Astrocyte (in vitro differentiated cells and primary cell): ENCODE measurements around the gene AQP3. TPM values are rescaled to one million over a fixed set of nuclear protein-coding genes. Genes with fewer than 3 reads are reported as not detected.
A peak's percentile ranks its signal among the peaks of the same experiment; 100 is the strongest.

Source experiments
- DNase-seq: peaks from one replicate; pipeline ENCODE4 v3.0.0-alpha.2; 2010; ENCODE audit warnings: low read depth
- FAIRE-seq: peaks from 2 replicates; lab custom pipeline; 2011; peaks lifted over from hg19 to GRCh38; lab: Jason Lieb, UNC
- H2AFZ ChIP-seq: 2 replicates; pipeline ENCODE4 v1.6.0; 2012; ENCODE audit warnings: low read depth, low read length, inconsistent platforms
- H3K27ac ChIP-seq: 2 replicates; pipeline ENCODE4 v1.5.1; 2011; ENCODE audit warnings: low read depth, low read length, inconsistent platforms
- H3K27me3 ChIP-seq: 2 replicates; pipeline ENCODE4 v1.6.0; 2011; ENCODE audit warnings: low read length, inconsistent platforms; ENCODE audit not compliant: insufficient read depth
- H3K36me3 ChIP-seq: 2 replicates; pipeline ENCODE4 v1.5.1; 2011; ENCODE audit warnings: low read length, inconsistent platforms; ENCODE audit not compliant: insufficient read depth
- H3K4me1 ChIP-seq: 2 replicates; pipeline ENCODE4 v1.5.1; 2011; ENCODE audit warnings: low read length, inconsistent platforms; ENCODE audit not compliant: insufficient read depth
- H3K4me2 ChIP-seq: 2 replicates; pipeline ENCODE4 v1.6.0; 2012; ENCODE audit warnings: low read length, inconsistent platforms
- H3K4me3 ChIP-seq: 2 replicates; pipeline ENCODE4 v1.5.1; 2011; ENCODE audit warnings: low read depth, mild to moderate bottlenecking, low read length, inconsistent platforms; ENCODE audit not compliant: insufficient read depth
- H3K79me2 ChIP-seq: 2 replicates; pipeline ENCODE4 v1.6.0; 2012; ENCODE audit warnings: mild to moderate bottlenecking, low read length, inconsistent platforms; ENCODE audit not compliant: insufficient read depth
- H3K9ac ChIP-seq: 2 replicates; pipeline ENCODE4 v1.6.0; 2012; ENCODE audit warnings: mild to moderate bottlenecking, low read length, inconsistent platforms
- H3K9me3 ChIP-seq: 2 replicates; pipeline ENCODE4 v1.5.1; 2012; ENCODE audit warnings: low read depth, mild to moderate bottlenecking, low read length, inconsistent platforms; ENCODE audit not compliant: insufficient read depth
- H4K20me1 ChIP-seq: 2 replicates; pipeline ENCODE4 v1.6.0; 2012; ENCODE audit warnings: low read length, inconsistent platforms; ENCODE audit not compliant: insufficient read depth
- H3K27ac Mint-ChIP-seq: one replicate; pipeline ENCODE4 v1.8.0; 2021; ENCODE audit warnings: mild to moderate bottlenecking, mixed read lengths; ENCODE audit not compliant: unreplicated experiment
- H3K27me3 Mint-ChIP-seq: one replicate; pipeline ENCODE4 v1.8.0; 2021; ENCODE audit warnings: low read depth, mixed read lengths; ENCODE audit not compliant: unreplicated experiment
- H3K36me3 Mint-ChIP-seq: one replicate; pipeline ENCODE4 v1.8.0; 2021; ENCODE audit warnings: low read depth, mixed read lengths; ENCODE audit not compliant: unreplicated experiment
- H3K4me1 Mint-ChIP-seq: one replicate; pipeline ENCODE4 v1.8.0; 2021; ENCODE audit warnings: low read depth, mixed read lengths; ENCODE audit not compliant: unreplicated experiment
- H3K4me3 Mint-ChIP-seq: one replicate; pipeline ENCODE4 v1.8.0; 2021; ENCODE audit warnings: mild to moderate bottlenecking, moderate library complexity, mixed read lengths; ENCODE audit not compliant: unreplicated experiment
- H3K9me3 Mint-ChIP-seq: one replicate; pipeline ENCODE4 v1.8.0; 2021; ENCODE audit warnings: mild to moderate bottlenecking, mixed read lengths; ENCODE audit not compliant: unreplicated experiment
- CTCF ChIP-seq: IDR thresholded peaks from 2 replicates; pipeline ENCODE4 v1.5.1; 2011; ENCODE audit warnings: low read depth, mild to moderate bottlenecking, inconsistent platforms, low read length, moderate library complexity; ENCODE audit not compliant: insufficient read depth
- EZH2 ChIP-seq: IDR thresholded peaks from 2 replicates; pipeline ENCODE4 v1.6.1; 2012; ENCODE audit warnings: mild to moderate bottlenecking, low read length, inconsistent platforms; ENCODE audit not compliant: insufficient read depth
- total RNA-seq: library from RNA; stranded (reverse); gene quantifications from 2 replicates; pipeline ENCODE4 v1.2.1, GENCODE V29; 2021

AQP3 gene
- total RNA-seq, 1 donor from 2014 or later: 3.2 TPM

- peaks cover 24% of the 10 kb centered on the region for H3K4me1 ChIP-seq
- H3K4me2 ChIP-seq: peak overlapping the region; percentile 98
- TF ChIP-seq EZH2: no peak
- no peak for TF ChIP-seq CTCF
- Mint-ChIP-seq H3K27me3 (no peaks in the 10 kb centered on the region), H3K4me3 (peak overlapping the region; percentile 41), H3K4me1 (peaks cover 11% of the 10 kb centered on the region), H3K9me3 (no peaks in the 10 kb centered on the region), H3K27ac (no peak overlapping the region), H3K36me3 (peaks cover 17% of the 10 kb centered on the region)
- H3K9ac ChIP-seq: peak overlapping the region; percentile 89
- H4K20me1 ChIP-seq: peaks cover 42% of the 10 kb centered on the region
- H3K36me3 ChIP-seq: peaks cover 41% of the 10 kb centered on the region
- no peaks in the 10 kb centered on the region for H3K27me3 ChIP-seq
- H2AFZ ChIP-seq: no peak overlapping the region
- FAIRE-seq: no peak
- DNase-seq: peak; percentile 50
- H3K79me2 ChIP-seq: peaks cover 46% of the 10 kb centered on the region
- peak overlapping the region; percentile 97 for H3K4me3 ChIP-seq
- H3K9me3 ChIP-seq: no peaks in the 10 kb centered on the region
- H3K27ac ChIP-seq: no peak overlapping the region
These were observed 24.0 kb upstream of the AQP3 start for GRCh38 chr9:33471361-33471760.

GRCh38 chr9:33469891-33470290, 22.5 kb upstream of the AQP3 start:
- no peak for DNase-seq
- no peaks in the 10 kb centered on the region for H3K27me3 Mint-ChIP-seq
- Histone ChIP-seq H2AFZ (no peak overlapping the region), H3K4me1 (peaks cover 24% of the 10 kb centered on the region), H3K79me2 (peaks cover 48% of the 10 kb centered on the region), H3K4me3 (no peak overlapping the region), H4K20me1 (peaks cover 57% of the 10 kb centered on the region), H3K4me2 (no peak overlapping the region), H3K9ac (no peak overlapping the region), H3K9me3 (no peaks in the 10 kb centered on the region), H3K27me3 (no peaks in the 10 kb centered on the region), H3K36me3 (peaks cover 50% of the 10 kb centered on the region), H3K27ac (no peak overlapping the region)
- H3K27ac Mint-ChIP-seq: no peak overlapping the region
- H3K9me3 Mint-ChIP-seq: no peaks in the 10 kb centered on the region
- no peak for TF ChIP-seq EZH2
- TF ChIP-seq CTCF: no peak
- H3K4me1 Mint-ChIP-seq: peaks cover 11% of the 10 kb centered on the region
- peaks cover 18% of the 10 kb centered on the region for H3K36me3 Mint-ChIP-seq
- FAIRE-seq: no peak
- no peak overlapping the region for H3K4me3 Mint-ChIP-seq

GRCh38 chr9:33468797-33469621, 21.6 kb upstream of the AQP3 start:
- peaks cover 20% of the 10 kb centered on the region for H3K36me3 Mint-ChIP-seq

More at GRCh38 chr9:33468797-33469621, 21.6 kb upstream of the AQP3 start:
- Histone ChIP-seq H3K9ac (no peak overlapping the region), H4K20me1 (peaks cover 65% of the 10 kb centered on the region), H3K27ac (no peak overlapping the region), H3K36me3 (peaks cover 59% of the 10 kb centered on the region), H3K4me3 (no peak overlapping the region), H3K4me1 (peaks cover 24% of the 10 kb centered on the region), H3K9me3 (no peaks in the 10 kb centered on the region), H2AFZ (no peak overlapping the region), H3K4me2 (no peak overlapping the region), H3K27me3 (no peaks in the 10 kb centered on the region), H3K79me2 (peaks cover 50% of the 10 kb centered on the region)
- peaks cover 11% of the 10 kb centered on the region for H3K4me1 Mint-ChIP-seq
- no peak for TF ChIP-seq EZH2
- TF ChIP-seq CTCF: no peak
- DNase-seq (no peak), FAIRE-seq (no peak)
- H3K9me3 Mint-ChIP-seq: no peaks in the 10 kb centered on the region
- peak overlapping the region; percentile 34 for H3K4me3 Mint-ChIP-seq
- H3K27ac Mint-ChIP-seq: no peak overlapping the region
- no peaks in the 10 kb centered on the region for H3K27me3 Mint-ChIP-seq
